Mesothelial cell of epicardium (in vitro differentiated cells): ENCODE data around the gene ZNF273. TPM values are rescaled to one million over a fixed set of nuclear protein-coding genes. Genes with fewer than 3 reads are reported as not detected.

Experiments used
- DNase-seq, 2 experiments: peaks; one replicate each; pipeline ENCODE4 v3.0.0; 2021; ENCODE audit warnings: low spot score in 2 of 2; ENCODE audit not compliant: unreplicated experiment in 2 of 2
- H3K27ac Mint-ChIP-seq: 2 replicates; pipeline ENCODE4 v1.8.0; 2021; ENCODE audit warnings: mixed read lengths
- H3K27me3 Mint-ChIP-seq: 2 replicates; pipeline ENCODE4 v1.8.0; 2021; ENCODE audit warnings: low read depth, mixed read lengths
- H3K36me3 Mint-ChIP-seq: 2 replicates; pipeline ENCODE4 v1.8.0; 2021; ENCODE audit warnings: mixed read lengths
- H3K4me1 Mint-ChIP-seq: 2 replicates; pipeline ENCODE4 v1.8.0; 2021; ENCODE audit warnings: mixed read lengths
- H3K4me3 Mint-ChIP-seq: 2 replicates; pipeline ENCODE4 v1.8.0; 2021; ENCODE audit warnings: mild to moderate bottlenecking, moderate library complexity, mixed read lengths
- H3K9me3 Mint-ChIP-seq: 2 replicates; pipeline ENCODE4 v1.8.0; 2021; ENCODE audit warnings: mixed read lengths
- total RNA-seq: library from RNA; stranded (reverse); gene quantifications from 3 replicates; pipeline ENCODE4 v1.2.1, GENCODE V29; 2021
- TF ChIP-seq, protein P1 (sequence below): fragments of 200-600 bp; sonication (generic); IDR thresholded peaks from one replicate; pipeline ENCODE4 v1.5.0; 2021; ENCODE audit warnings: antibody characterized with exemption; ENCODE audit not compliant: unreplicated experiment

Gene ZNF273
- total RNA-seq, 1 donor from 2014 or later, result 7.3 TPM

DNA sequence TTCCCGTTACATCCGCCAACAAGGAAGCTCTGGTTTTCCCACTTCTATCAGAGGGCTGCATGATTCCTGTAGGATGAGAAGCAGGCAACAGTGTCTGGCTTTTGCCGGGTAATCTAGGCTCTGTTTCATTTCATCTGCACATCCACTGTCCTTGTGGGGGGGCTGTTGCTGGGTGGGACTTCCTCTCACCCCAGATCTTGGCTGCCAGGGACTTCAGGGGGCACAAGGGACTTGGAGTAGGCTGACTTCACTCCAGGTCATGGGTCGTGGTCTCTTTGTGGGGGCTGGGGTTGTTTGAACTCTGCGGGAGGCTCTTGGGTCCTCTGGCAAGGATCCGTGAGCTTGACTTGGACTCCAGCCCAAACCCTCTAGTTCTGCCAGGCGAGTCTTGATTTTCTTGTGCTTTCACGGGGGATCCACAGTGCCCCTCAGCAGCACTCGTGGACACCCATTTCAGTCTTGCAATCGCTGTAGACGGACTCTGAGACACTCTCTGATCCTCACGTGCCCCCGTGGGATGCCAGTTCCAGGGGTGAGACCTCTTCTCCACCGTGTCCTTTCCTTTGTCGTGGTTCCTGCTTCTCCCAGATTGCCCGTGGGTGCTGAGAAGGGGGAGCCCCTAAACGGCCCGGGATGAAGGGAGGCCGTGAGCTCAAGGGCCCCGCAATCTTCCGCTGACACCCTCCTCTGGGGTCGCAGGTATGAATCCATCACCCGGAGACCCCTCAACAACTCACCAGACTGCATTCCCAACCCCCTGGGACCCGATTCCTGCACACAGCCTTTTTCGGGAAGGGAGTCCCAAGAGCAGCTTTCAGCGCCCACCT, 21.4 kb upstream of the ZNF273 start:
- TF ChIP-seq, protein P1, sequence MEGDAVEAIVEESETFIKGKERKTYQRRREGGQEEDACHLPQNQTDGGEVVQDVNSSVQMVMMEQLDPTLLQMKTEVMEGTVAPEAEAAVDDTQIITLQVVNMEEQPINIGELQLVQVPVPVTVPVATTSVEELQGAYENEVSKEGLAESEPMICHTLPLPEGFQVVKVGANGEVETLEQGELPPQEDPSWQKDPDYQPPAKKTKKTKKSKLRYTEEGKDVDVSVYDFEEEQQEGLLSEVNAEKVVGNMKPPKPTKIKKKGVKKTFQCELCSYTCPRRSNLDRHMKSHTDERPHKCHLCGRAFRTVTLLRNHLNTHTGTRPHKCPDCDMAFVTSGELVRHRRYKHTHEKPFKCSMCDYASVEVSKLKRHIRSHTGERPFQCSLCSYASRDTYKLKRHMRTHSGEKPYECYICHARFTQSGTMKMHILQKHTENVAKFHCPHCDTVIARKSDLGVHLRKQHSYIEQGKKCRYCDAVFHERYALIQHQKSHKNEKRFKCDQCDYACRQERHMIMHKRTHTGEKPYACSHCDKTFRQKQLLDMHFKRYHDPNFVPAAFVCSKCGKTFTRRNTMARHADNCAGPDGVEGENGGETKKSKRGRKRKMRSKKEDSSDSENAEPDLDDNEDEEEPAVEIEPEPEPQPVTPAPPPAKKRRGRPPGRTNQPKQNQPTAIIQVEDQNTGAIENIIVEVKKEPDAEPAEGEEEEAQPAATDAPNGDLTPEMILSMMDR, result no peak
- Mint-ChIP-seq H3K36me3 (no peaks in the 10 kb centered on the region), H3K4me3 (no peak overlapping the region), H3K4me1 (no peaks in the 10 kb centered on the region), H3K27ac (no peak overlapping the region), H3K27me3 (peaks cover 14% of the 10 kb centered on the region), H3K9me3 (peaks cover 28% of the 10 kb centered on the region)
- DNase-seq, result peak in 1 of 2 experiments; percentile 11

DNA sequence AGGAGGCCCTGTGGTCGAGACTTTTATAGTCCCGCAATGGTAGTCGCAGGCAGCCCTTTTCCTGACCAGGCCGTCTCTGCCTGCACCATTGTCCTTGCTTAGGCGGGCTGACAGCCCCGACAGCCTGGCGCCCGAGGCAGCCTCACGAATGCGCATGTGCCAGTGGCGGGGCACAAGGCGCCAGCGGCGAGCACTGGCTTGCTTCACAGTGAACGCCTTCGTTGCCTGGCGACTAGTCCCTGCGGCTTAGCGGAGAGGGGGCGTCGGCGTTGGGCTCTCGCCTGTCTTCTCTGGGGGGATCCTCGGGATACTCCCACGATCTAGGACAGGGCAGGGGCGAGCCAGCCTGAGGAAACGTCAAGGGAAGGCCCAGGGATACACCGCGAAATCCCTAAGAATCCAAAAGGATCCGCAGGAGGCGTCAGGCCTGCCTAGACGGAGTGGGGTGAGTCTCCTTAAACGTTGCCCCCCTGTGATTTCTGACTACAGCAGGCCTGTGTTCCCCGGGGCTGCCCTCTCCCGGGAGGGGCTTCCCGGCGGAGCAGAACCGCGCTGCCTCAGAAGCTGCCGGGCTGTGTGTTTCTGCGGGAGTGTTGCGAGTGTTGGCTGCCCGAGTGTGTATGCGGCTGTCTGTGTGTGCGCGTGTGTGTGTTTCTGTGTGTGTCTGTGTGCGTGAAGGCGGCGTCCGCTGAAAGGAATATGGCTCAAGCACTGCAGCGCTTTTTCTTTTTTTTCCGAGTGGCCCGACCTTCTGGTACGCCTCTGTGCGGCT, 20.5 kb upstream of the ZNF273 start:
- Mint-ChIP-seq H3K4me3 (no peak overlapping the region), H3K27ac (no peak overlapping the region), H3K4me1 (no peaks in the 10 kb centered on the region), H3K36me3 (no peaks in the 10 kb centered on the region), H3K9me3 (peaks cover 26% of the 10 kb centered on the region), H3K27me3 (peaks cover 23% of the 10 kb centered on the region)
- DNase-seq, result peak in 1 of 2 experiments; percentile 19
- TF ChIP-seq, protein P1, result no peak

DNA sequence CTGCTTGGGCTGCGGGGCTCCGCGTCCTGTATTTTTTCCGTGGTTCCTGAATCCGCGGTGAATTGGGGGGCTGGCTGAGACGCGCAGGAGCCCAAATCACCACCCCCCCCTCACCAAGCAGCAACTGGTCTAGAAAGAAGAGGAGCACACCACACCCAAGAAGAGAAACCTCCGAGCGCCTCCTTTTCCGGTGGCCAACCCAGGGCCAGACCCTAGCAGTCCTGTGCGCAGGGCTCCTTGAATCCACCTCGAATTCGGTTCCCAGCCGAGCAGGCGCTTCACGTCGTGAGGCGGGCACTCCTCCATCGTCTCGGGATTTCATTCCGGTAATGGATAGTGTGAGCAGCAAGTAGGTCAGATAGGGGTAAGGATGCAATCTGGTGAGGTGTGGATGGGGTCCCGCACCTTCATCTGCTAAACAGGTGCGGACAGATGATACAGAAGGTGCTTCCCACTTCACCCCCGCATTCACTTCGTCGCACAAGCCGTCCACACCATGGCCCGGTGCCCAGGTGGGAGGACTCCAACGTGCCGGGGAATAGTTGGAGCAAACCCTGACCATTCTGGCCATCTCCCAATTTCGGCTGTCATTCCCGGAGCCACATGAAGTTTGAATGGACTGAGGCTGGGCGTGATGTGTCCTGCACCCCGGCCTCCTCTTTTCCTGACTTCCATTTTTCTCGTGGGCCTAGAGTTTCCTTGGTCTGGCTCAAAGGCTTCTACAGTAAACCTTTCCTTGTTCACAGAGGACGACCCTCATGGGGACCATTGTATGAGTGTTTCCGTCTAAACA, 19.8 kb upstream of the ZNF273 start:
- H3K9me3 Mint-ChIP-seq, result peaks cover 26% of the 10 kb centered on the region
- peaks cover 4% of the 10 kb centered on the region for H3K4me1 Mint-ChIP-seq
- no peak overlapping the region for H3K27ac Mint-ChIP-seq
- H3K27me3 Mint-ChIP-seq, result peaks cover 30% of the 10 kb centered on the region
- H3K4me3 Mint-ChIP-seq, result no peak overlapping the region
- TF ChIP-seq, protein P1, result no peak
- DNase-seq, result peak in 1 of 2 experiments; percentile 34
- H3K36me3 Mint-ChIP-seq, result no peaks in the 10 kb centered on the region

GRCh38 chr7:64884085-64884912, 18.8 kb upstream of the ZNF273 start:
- Mint-ChIP-seq H3K27me3 (peaks cover 38% of the 10 kb centered on the region), H3K9me3 (peaks cover 18% of the 10 kb centered on the region), H3K4me3 (no peak overlapping the region), H3K4me1 (peaks cover 9% of the 10 kb centered on the region), H3K27ac (no peak overlapping the region), H3K36me3 (no peaks in the 10 kb centered on the region)
- peak in 1 of 2 experiments; percentile 10 for DNase-seq
- TF ChIP-seq, protein P1, result no peak
